Ovary (tissue), 9 donors: Measurements from ENCODE around the gene NKX1-1. TPM values are rescaled to one million over a fixed set of nuclear protein-coding genes. Genes with fewer than 3 reads are reported as not detected.

ENCODE experiments used
- DNase-seq, 5 donors: peaks; one replicate each; pipeline ENCODE4 v3.0.0-alpha.2; 2019 to 2020
- H3K27ac ChIP-seq, 2 donors: fragments of 200-600 bp; one replicate each; pipeline versions ENCODE4 v1.5.1 to v1.8.0; 2019 to 2022
- H3K27me3 ChIP-seq: fragments of 200-600 bp; one replicate; pipeline ENCODE4 v1.8.0; 2022
- H3K36me3 ChIP-seq: fragments of 200-600 bp; sonication (generic); one replicate; pipeline ENCODE4 v1.5.1; 2019
- H3K4me1 ChIP-seq: one replicate; pipeline ENCODE4 v1.8.1; 2013; ENCODE audit warnings: mild to moderate bottlenecking, moderate library complexity; ENCODE audit not compliant: insufficient read depth
- H3K4me3 ChIP-seq: fragments of 200-600 bp; sonication (generic); one replicate; pipeline ENCODE4 v1.5.1; 2017
- H3K9me3 ChIP-seq, 2 donors: fragments of 200-600 bp in 1 of 2; sonication (generic) in 1 of 2; one replicate each; pipeline versions ENCODE4 v1.5.1 to v1.8.1; 2013 to 2019; ENCODE audit warnings: mild to moderate bottlenecking in 1 of 2, moderate library complexity in 1 of 2
- CTCF ChIP-seq, 3 donors: fragments of 450-650 bp in 2 of 3; fragments of 200-600 bp in 1 of 3; IDR thresholded peaks; one replicate each; pipeline versions ENCODE4 v1.5.1 to v1.8.0; 2016 to 2022; ENCODE audit warnings: antibody characterized with exemption in 3 of 3, mild to moderate bottlenecking in 1 of 3
- EP300 ChIP-seq: sonication (generic); formaldehyde crosslinking; IDR thresholded peaks from one replicate; pipeline ENCODE4 v1.6.1; 2017; ENCODE audit warnings: antibody characterized with exemption
- POLR2A ChIP-seq: fragments of 450-650 bp; IDR thresholded peaks from one replicate; pipeline ENCODE4 v1.6.1; 2017; ENCODE audit warnings: antibody characterized with exemption, mild to moderate bottlenecking, moderate library complexity
- WGBS, 3 donors: extraction: QIAGEN DNeasy Blood & Tissue Kit in 1 of 3; methylation state at CpG; one replicate each; pipeline versions ENCODE4 v1.1.5 to v1.1.7; 2013 to 2017; 5-methylcytosine and 5-hydroxymethylcytosine counted together
- intact Hi-C, 4 donors: fragments of 100-400 bp; cut with DNase I; formaldehyde crosslinking; loops; one replicate each; pipeline versions ENCODE4 v1.11.0 to v1.15.1; 2022 to 2023
- polyA plus RNA-seq, 2 donors: library from polyadenylated mRNA; stranded (reverse); fragments of 200-250 nt in 1 of 2; fragments of 350-450 nt in 1 of 2; fragmentation: Illumina TruSeq in 1 of 2; extraction: RNeasy Lipid Tissue Mini Kit (QIAGEN cat#74804) in 1 of 2; gene quantifications; one replicate each; pipeline ENCODE4 v1.2.3, GENCODE V29; 2013 to 2014
- total RNA-seq, 7 donors: library from RNA; depleted of rRNA in 2 of 7; stranded (reverse); fragments of >200 nt in 2 of 7; fragmentation: NEBNext Ultra II Directional in 3 of 7; extraction: Animal tissue kit (Norgen Biotek cat#: 25700) in 3 of 7; gene quantifications; one replicate each; pipeline versions ENCODE4 v1.1.0 to v1.2.4, GENCODE V29; 2016 to 2023
- donor health status: DM: no; HTN: no; CAD: no; lungs with moderate emphysema.
- donor health status: DM: no; HTN: no; CAD: no.
- donor health status: Bipolar disorder and iron deficiency.
- donor health status: DM: yes; HTN: yes; CAD: no.
- donor health status: DM: no; HTN: no; CAD: no.
- donor health status: DM: yes; HTN: yes; CAD: no.

The NKX1-1 gene
- total and polyA plus RNA-seq, 9 donors, result not detected

DNA sequence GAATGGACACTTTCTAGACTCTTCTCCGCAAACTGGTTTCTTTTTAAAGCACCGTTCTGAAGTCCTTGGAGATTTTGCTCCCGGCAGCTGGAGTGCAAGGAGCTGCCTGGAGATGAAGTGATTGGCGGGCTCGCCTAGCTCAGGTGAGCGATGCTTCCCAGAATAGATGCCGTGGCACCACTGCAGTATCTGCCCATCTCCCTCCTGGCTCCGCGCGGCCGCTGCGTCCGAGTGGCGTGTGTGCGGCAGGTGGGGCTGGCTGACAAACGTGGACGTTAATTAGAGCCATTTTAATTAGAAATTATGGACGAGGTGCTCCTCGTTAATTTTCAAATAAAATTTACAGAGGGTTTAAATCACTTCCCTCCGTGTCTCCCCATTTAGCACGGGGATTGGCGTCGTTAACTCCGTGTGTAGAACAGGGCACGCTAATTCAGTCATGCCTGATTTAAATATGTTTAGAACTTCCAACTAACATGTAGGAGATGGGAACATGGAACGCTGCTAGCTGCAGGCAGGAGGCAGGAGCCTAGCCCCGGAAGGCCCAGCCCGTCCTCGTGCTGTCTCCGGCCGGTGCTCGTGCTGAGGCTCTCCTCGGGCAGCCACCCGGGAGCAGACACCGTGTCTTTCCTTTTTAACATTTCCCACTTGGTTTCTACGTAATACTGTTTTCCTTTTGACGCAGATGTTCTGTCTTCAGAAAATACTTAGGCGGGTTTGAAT, 47.7 kb downstream of the NKX1-1 start:
- TF ChIP-seq POLR2A (no peak), CTCF (IDR thresholded peaks at IDR 0.05) (no peak), EP300 (no peak)
- Histone ChIP-seq H3K9me3 (no peaks in the 10 kb centered on the region), H3K4me1 (peaks cover 9% of the 10 kb centered on the region), H3K36me3 (no peaks in the 10 kb centered on the region), H3K4me3 (no peak overlapping the region), H3K27me3 (no peaks in the 10 kb centered on the region), H3K27ac (no peak overlapping the region)
- DNase-seq, result no peak
- intact Hi-C loops, result loop anchor here in 3 of 4 donors (5.0 to 10.0 kb wide), 6 partner anchors 194 to 369 kb away; no protein-coding TSS in a partner anchor
- 91 to 92% (median 92%) methylated on average over 38 of the region's 38 CpGs for WGBS, 3 donors

- H3K4me3 ChIP-seq, result no peak overlapping the region
- H3K27ac ChIP-seq, result no peak overlapping the region
- DNase-seq, result no peak
- H3K9me3 ChIP-seq, result no peaks in the 10 kb centered on the region
- peaks cover 9% of the 10 kb centered on the region for H3K4me1 ChIP-seq
- H3K27me3 ChIP-seq, result no peaks in the 10 kb centered on the region
- H3K36me3 ChIP-seq, result no peaks in the 10 kb centered on the region
- intact Hi-C loops, result loop anchor here in 3 of 4 donors (2.0 to 10.0 kb wide), 7 partner anchors 193 to 370 kb away; no protein-coding TSS in a partner anchor
- 94 to 95% (median 94%) methylated on average over 22 to 27 of the region's 27 CpGs for WGBS, 3 donors
- TF ChIP-seq EP300, result no peak
- TF ChIP-seq CTCF (IDR thresholded peaks at IDR 0.05), result no peak
- no peak for TF ChIP-seq POLR2A
Observed at GRCh38 chr4:1357356-1358248, 48.6 kb downstream of the NKX1-1 start.

GRCh38 chr4:1356181-1356998, 49.9 kb downstream of the NKX1-1 start:
- Histone ChIP-seq H3K27me3 (no peaks in the 10 kb centered on the region), H3K4me3 (no peak overlapping the region), H3K27ac (no peak overlapping the region), H3K9me3 (no peaks in the 10 kb centered on the region), H3K4me1 (peaks cover 9% of the 10 kb centered on the region), H3K36me3 (no peaks in the 10 kb centered on the region)
- TF ChIP-seq POLR2A (no peak), CTCF (IDR thresholded peaks at IDR 0.05) (peak; percentile 58 to 59 (median 59))
- peak; percentile 42 to 81 (median 67) for DNase-seq
- 37 to 46% (median 38%) methylated on average over 28 of the region's 28 CpGs for WGBS, 3 donors
- intact Hi-C loops, result loop anchor here in 3 of 4 donors (2.0 to 10.0 kb wide), 7 partner anchors 192 to 371 kb away; no protein-coding TSS in a partner anchor

DNA sequence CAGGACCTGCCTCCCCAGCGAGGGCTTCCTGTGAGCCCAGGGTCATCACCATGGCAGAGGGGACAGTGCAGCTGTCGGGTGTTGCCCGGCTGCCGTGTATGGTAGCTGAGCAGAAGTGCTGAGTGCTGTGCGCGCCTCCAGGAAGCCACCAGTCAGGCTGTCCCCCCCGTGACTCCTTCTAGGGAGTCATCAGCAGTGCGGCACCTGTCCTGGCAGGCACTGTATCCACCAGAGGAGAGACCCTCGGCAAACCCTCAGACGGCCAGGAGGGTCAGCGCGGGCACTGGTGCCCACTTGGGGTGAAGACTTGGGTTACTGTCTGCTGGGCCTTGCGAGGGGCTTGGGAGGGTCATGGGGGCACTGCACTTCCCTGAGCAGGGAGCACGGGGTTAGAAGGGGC, 50.9 kb downstream of the NKX1-1 start:
- intact Hi-C loops, result loop anchor here in 3 of 4 donors (5.0 to 10.0 kb wide), 6 partner anchors 191 to 372 kb away; no protein-coding TSS in a partner anchor
- no peak for TF ChIP-seq POLR2A
- TF ChIP-seq EP300, result no peak
- no peak for TF ChIP-seq CTCF (IDR thresholded peaks at IDR 0.05)

More for the DNA sequence above, 50.9 kb downstream of the NKX1-1 start:
- peaks cover 2% of the 10 kb centered on the region for H3K4me1 ChIP-seq
- no peak for DNase-seq
- no peak overlapping the region for H3K27ac ChIP-seq
- no peaks in the 10 kb centered on the region for H3K27me3 ChIP-seq
- 88 to 92% (median 89%) methylated on average over 13 to 14 of the region's 14 CpGs for WGBS, 3 donors
- H3K9me3 ChIP-seq, result no peaks in the 10 kb centered on the region
- H3K36me3 ChIP-seq, result no peaks in the 10 kb centered on the region
- no peak overlapping the region for H3K4me3 ChIP-seq
